B cell (primary cell): Measurements from ENCODE around the gene PHETA2. TPM values are rescaled to one million over a fixed set of nuclear protein-coding genes. Genes with fewer than 3 reads are reported as not detected.
"Not testable (repeated sequence)": the region's sequence is repeated elsewhere in the genome, so short reads cannot be mapped to it uniquely, and the experiment has no call there.

Source experiments
- ATAC-seq: fragments of 200-7000 bp; cut with Tn5 transposase; one replicate; pipeline ENCODE4 v1.10.0; 2021; ENCODE audit warnings: low read depth, mild to moderate bottlenecking, moderate number of reproducible peaks, moderate library complexity
- CTCF ChIA-PET: fragments of 350-600 bp; sonication (Branson Sonifier 250); formaldehyde crosslinking; loops from one replicate; lab custom pipeline; 2021; ENCODE audit warnings: antibody characterized with exemption, inconsistent platforms; lab: Charles Lee
- POLR2A ChIA-PET: fragments of 350-600 bp; sonication (Branson Sonifier 250); formaldehyde crosslinking; loops from one replicate; lab custom pipeline; 2021; ENCODE audit warnings: antibody characterized with exemption; lab: Charles Lee
- DNase-seq: peaks from one replicate; pipeline ENCODE4 v3.0.0; 2013
- H2AFZ ChIP-seq: 2 replicates; pipeline ENCODE4 v1.6.1; 2012; ENCODE audit warnings: mild to moderate bottlenecking, low read depth, low read length; ENCODE audit not compliant: insufficient read depth, poor library complexity, severe bottlenecking
- H3K27ac ChIP-seq, 2 donors: 1 replicate in 1 of 2; 2 replicates in 1 of 2; pipeline ENCODE4 v1.5.1; 2012 to 2013; ENCODE audit warnings: low read length in 2 of 2, mild to moderate bottlenecking in 2 of 2, moderate library complexity in 1 of 2
- H3K27me3 ChIP-seq, 4 experiments: fragments of 200-600 bp in 1 of 4; sonication (generic) in 1 of 4; replicated peaks in 1 of 4; 1 replicate in 2 of 4; 2 replicates in 2 of 4; pipeline versions ENCODE4 v1.6.1 to v1.7.0; 2013 to 2016; ENCODE audit warnings: low read length in 3 of 4, mild to moderate bottlenecking in 2 of 4, mixed read lengths in 1 of 4, moderate library complexity in 1 of 4; ENCODE audit not compliant: insufficient read depth in 4 of 4, control insufficient read depth in 3 of 4; ENCODE audit errors: control extremely low read depth in 1 of 4
- H3K36me3 ChIP-seq, 2 experiments: replicated peaks in 1 of 2; 1 replicate in 1 of 2; 2 replicates in 1 of 2; pipeline versions ENCODE4 v1.6.1 to v1.7.1; 2013; ENCODE audit warnings: low read length in 1 of 2; ENCODE audit not compliant: insufficient read depth in 2 of 2, control insufficient read depth in 1 of 2; ENCODE audit errors: control extremely low read depth in 1 of 2, extremely low read depth in 1 of 2
- H3K4me1 ChIP-seq, 2 donors: fragments of 200-600 bp in 1 of 2; sonication (generic) in 1 of 2; 1 replicate in 1 of 2; 2 replicates in 1 of 2; pipeline versions ENCODE4 v1.5.1 to v1.6.1; 2013 to 2017; ENCODE audit warnings: low read length in 2 of 2; ENCODE audit not compliant: control insufficient read depth in 2 of 2, insufficient read depth in 2 of 2
- H3K4me2 ChIP-seq: replicated peaks from 2 replicates; pipeline ENCODE3; 2012; ENCODE audit warnings: mild to moderate bottlenecking, low read depth, low read length; ENCODE audit not compliant: poor library complexity, severe bottlenecking
- H3K4me3 ChIP-seq, 5 experiments: fragments of 200-600 bp in 1 of 5; sonication (generic) in 1 of 5; 1 replicate in 3 of 5; 2 replicates in 2 of 5; pipeline versions ENCODE4 v1.5.1 to v1.7.0; 2011 to 2016; ENCODE audit warnings: low read length in 4 of 5, mild to moderate bottlenecking in 4 of 5, low read depth in 2 of 5, control low read depth in 1 of 5, moderate library complexity in 1 of 5; ENCODE audit not compliant: insufficient read depth in 1 of 5; ENCODE audit errors: control extremely low read depth in 1 of 5, extremely low read depth in 1 of 5
- H3K79me2 ChIP-seq: fragments of 200-600 bp; sonication (generic); one replicate; pipeline ENCODE4 v1.6.0; 2016; ENCODE audit warnings: low read length; ENCODE audit not compliant: control insufficient read depth, insufficient read depth
- H3K9ac ChIP-seq: fragments of 200-600 bp; sonication (generic); 2 replicates; pipeline ENCODE4 v1.6.1; 2017; ENCODE audit warnings: mild to moderate bottlenecking, low read length, moderate library complexity
- H3K9me3 ChIP-seq, 3 donors: one replicate each; pipeline versions ENCODE4 v1.6.1 to v1.7.1; 2013; ENCODE audit warnings: low read length in 2 of 3; ENCODE audit not compliant: control insufficient read depth in 2 of 3, insufficient read depth in 1 of 3; ENCODE audit errors: control extremely low read depth in 1 of 3
- H4K20me1 ChIP-seq: 2 replicates; pipeline ENCODE4 v1.6.0; 2012; ENCODE audit warnings: mild to moderate bottlenecking, low read length; ENCODE audit not compliant: insufficient read depth, control insufficient read depth, poor library complexity, severe bottlenecking
- H3K27ac Mint-ChIP-seq: one replicate; pipeline ENCODE4 v1.8.0; 2021; ENCODE audit warnings: mixed read lengths
- H3K27me3 Mint-ChIP-seq: one replicate; pipeline ENCODE4 v1.8.0; 2021; ENCODE audit warnings: mixed read lengths
- H3K4me1 Mint-ChIP-seq: one replicate; pipeline ENCODE4 v1.8.0; 2021; ENCODE audit warnings: mixed read lengths
- H3K4me3 Mint-ChIP-seq: one replicate; pipeline ENCODE4 v1.8.0; 2021; ENCODE audit warnings: mixed read lengths
- H3K9me3 Mint-ChIP-seq: one replicate; pipeline ENCODE4 v1.8.0; 2022; ENCODE audit warnings: mixed read lengths; ENCODE audit not compliant: insufficient read depth
- CTCF ChIP-seq: fragments of 200-600 bp; IDR thresholded peaks from one replicate; pipeline ENCODE4 v1.8.0; 2022; ENCODE audit warnings: antibody characterized with exemption, mild to moderate bottlenecking
- EZH2 ChIP-seq: IDR thresholded peaks from 2 replicates; pipeline ENCODE4 v1.6.1; 2012; ENCODE audit warnings: borderline replicate concordance, low read depth, mild to moderate bottlenecking, moderate library complexity, low read length; ENCODE audit not compliant: insufficient read depth, poor library complexity, severe bottlenecking
- WGBS: methylation state at CpG from one replicate; pipeline ENCODE4 v1.1.5; 2013; ENCODE audit warnings: missing lambda C conversion rate; ENCODE audit not compliant: insufficient coverage; 5-methylcytosine and 5-hydroxymethylcytosine counted together
- intact Hi-C: fragments of 100-400 bp; cut with micrococcal nuclease; formaldehyde crosslinking; loops from one replicate; pipeline ENCODE4 v1.10.0; 2022
- polyA plus RNA-seq: library from polyadenylated mRNA; depleted of rRNA; stranded (reverse); fragments of >200 nt; gene quantifications from 2 replicates; pipeline ENCODE4 v1.2.3, GENCODE V29; 2012
- total RNA-seq, 2 donors: library from RNA; stranded (reverse); fragments of 120-200 nt in 1 of 2; gene quantifications; 1 replicate in 1 of 2; 2 replicates in 1 of 2; pipeline versions ENCODE4 v1.2.3 to v1.2.4, GENCODE V29; 2013 to 2022

PHETA2 gene
- total and polyA plus RNA-seq, 2 donors (not counting 1 experiment from before 2014, with no cell fraction given) = 1.1 to 3.8 TPM

DNA sequence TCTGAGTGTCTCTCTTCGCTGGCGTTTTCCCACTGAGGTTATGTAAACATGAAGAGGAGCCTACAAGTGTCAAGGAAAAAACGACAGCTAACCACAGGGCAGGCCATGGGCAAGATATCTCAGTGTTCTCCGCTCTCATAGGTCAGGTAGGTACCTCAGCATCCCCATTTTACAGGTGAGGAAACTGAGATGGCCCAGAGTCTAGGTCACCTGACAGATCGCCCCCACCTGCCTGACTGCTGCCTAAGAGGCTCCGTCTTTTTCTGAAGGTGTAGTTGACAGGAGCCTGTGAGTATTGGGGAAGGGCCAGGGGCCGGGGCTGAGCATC is 17.4 kb downstream of the PHETA2 start:
- intact Hi-C loops = loop anchor here (1.0 to 5.0 kb wide), 8 partner anchors 77 to 425 kb away; partner anchors contain the start of gene SREBF2
- H3K4me1 Mint-ChIP-seq = peaks cover 27% of the 10 kb centered on the region
- H3K4me1 ChIP-seq = peaks cover 17 to 22% of the 10 kb centered on the region in 2 donors
- no peaks in the 10 kb centered on the region for H3K9me3 Mint-ChIP-seq
- no peaks in the 10 kb centered on the region for H3K9me3 ChIP-seq
- H3K4me3 Mint-ChIP-seq = peak overlapping the region; percentile 98
- TF ChIP-seq CTCF (no peak), EZH2 (no peak)
- ATAC-seq (no peak), DNase-seq (no peak)
- no peaks in the 10 kb centered on the region for H3K27me3 Mint-ChIP-seq
- peak overlapping the region; percentile 70 to 91 (median 76) for H3K4me3 ChIP-seq
- H3K27ac Mint-ChIP-seq = peak overlapping the region; percentile 99
- peak overlapping the region; percentile 99 for H2AFZ ChIP-seq
- POLR2A ChIA-PET = interaction anchor here (0.6 to 2.7 kb wide), 7 partner anchors 12 to 353 kb away, joined by 3 to 45 read pairs (median 5); partner anchors contain the start of genes CENPM, SMDT1 and WBP2NL
- CTCF ChIA-PET = interaction anchor here (0.6 to 4.8 kb wide), 25 partner anchors 9 to 402 kb away, joined by 3 to 57 read pairs (median 5); partner anchors contain the start of genes NAGA, SMDT1 and WBP2NL
- peaks cover 0 to 7% of the 10 kb centered on the region in 2 experiments for H3K36me3 ChIP-seq
- peaks cover 28% of the 10 kb centered on the region for H3K79me2 ChIP-seq
- WGBS = 22% methylated on average over 4 of the region's 7 CpGs
- H3K9ac ChIP-seq = peak overlapping the region; percentile 81
- no peaks in the 10 kb centered on the region for H4K20me1 ChIP-seq
- H3K27ac ChIP-seq = peak overlapping the region; percentile 88 to 96
- H3K4me2 ChIP-seq = peak overlapping the region; percentile 93
- no peaks in the 10 kb centered on the region for H3K27me3 ChIP-seq

DNA sequence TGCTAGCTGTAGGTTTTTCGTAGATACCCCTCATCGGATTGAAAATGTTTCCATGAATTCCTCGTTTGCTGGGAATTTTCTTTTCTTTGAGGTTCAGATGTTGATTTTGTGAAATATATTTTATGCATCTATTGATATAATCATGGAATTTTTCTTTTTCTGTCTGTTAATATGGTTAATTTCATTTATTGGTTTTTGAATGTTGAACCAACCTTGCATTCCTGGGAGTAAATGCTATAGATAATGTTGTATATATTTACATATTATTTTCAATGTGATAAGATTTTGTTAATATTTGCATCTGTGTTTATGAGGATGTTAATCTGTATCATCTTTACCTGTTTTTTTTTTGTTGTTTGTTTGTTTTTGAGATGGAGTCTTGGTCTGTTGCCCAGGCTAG is 27.2 kb downstream of the PHETA2 start:
- no peak for ATAC-seq
- Histone ChIP-seq H4K20me1 (no peaks in the 10 kb centered on the region), H3K9me3 (peaks cover 4 to 58% (median 37%) of the 10 kb centered on the region in 3 donors), H2AFZ (no peak overlapping the region), H3K27ac (no peak overlapping the region), H3K4me2 (no peak overlapping the region), H3K79me2 (no peaks in the 10 kb centered on the region), H3K36me3 (no peaks in the 10 kb centered on the region), H3K27me3 (no peaks in the 10 kb centered on the region), H3K9ac (no peak overlapping the region), H3K4me3 (no peak overlapping the region), H3K4me1 (no peaks in the 10 kb centered on the region)
- POLR2A ChIA-PET = no interaction called here
- H3K9me3 Mint-ChIP-seq = peaks cover 2% of the 10 kb centered on the region
- intact Hi-C loops = no loop called here
- WGBS = no CpG with 5 or more reads among the region's 3 CpGs
- H3K27ac Mint-ChIP-seq = no peak overlapping the region
- CTCF ChIA-PET = interaction anchor here (0.6 to 2.0 kb wide), 2 partner anchors 10 to 32 kb away, joined by 3 to 8 read pairs; partner anchors contain the start of gene NDUFA6
- no peaks in the 10 kb centered on the region for H3K4me1 Mint-ChIP-seq
- no peak for DNase-seq
- TF ChIP-seq EZH2 = no peak
- no peak for TF ChIP-seq CTCF
- H3K4me3 Mint-ChIP-seq = no peak overlapping the region
- H3K27me3 Mint-ChIP-seq = no peaks in the 10 kb centered on the region

DNA sequence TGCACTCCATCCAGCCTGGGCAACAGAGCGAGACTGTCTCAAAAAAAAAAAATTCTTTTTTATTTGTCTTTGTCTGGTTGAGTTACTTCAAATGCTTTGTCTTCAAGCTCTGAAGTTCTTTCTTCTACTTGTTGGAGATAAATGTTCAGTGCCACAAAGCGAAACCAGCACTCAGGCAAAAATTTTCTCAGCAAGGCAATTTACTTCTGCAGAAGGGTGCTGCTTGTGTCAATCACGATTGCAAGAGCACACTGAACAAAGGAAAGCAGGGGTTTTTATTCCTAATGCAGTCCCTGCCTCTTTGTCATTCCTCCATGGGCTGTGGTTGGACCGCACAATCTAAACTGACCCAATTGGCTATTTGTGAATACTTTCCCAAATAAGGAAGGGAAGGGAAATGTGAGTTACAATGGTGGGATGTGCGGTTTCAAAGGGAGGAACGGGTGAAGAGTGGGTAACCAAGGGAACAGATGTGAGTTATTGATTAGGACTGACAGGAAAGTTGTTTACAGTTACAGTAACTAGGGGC is 30.3 kb downstream of the PHETA2 start:
- CTCF ChIA-PET, H2AFZ ChIP-seq, H3K27ac ChIP-seq, H3K27me3 Mint-ChIP-seq, H3K4me1 Mint-ChIP-seq, POLR2A ChIA-PET, H3K27ac Mint-ChIP-seq, H4K20me1 ChIP-seq, H3K79me2 ChIP-seq, H3K9ac ChIP-seq, intact Hi-C loops, H3K4me3 ChIP-seq, ATAC-seq, H3K4me1 ChIP-seq, DNase-seq, H3K36me3 ChIP-seq, H3K4me3 Mint-ChIP-seq, H3K9me3 Mint-ChIP-seq, H3K27me3 ChIP-seq, H3K4me2 ChIP-seq: not testable (repeated sequence)
- H3K9me3 ChIP-seq = peaks cover 4 to 49% (median 37%) of the 10 kb centered on the region in 3 donors
- WGBS = 100% methylated on average over 2 of the region's 6 CpGs
